HS-27A (cell line): Measurements from ENCODE around the gene PEX11G.

ENCODE experiments used
- DNase-seq: peaks from one replicate; pipeline ENCODE4 v3.0.0-alpha.2; 2012; ENCODE audit warnings: low read depth, missing footprints

PEX11G gene

DNA sequence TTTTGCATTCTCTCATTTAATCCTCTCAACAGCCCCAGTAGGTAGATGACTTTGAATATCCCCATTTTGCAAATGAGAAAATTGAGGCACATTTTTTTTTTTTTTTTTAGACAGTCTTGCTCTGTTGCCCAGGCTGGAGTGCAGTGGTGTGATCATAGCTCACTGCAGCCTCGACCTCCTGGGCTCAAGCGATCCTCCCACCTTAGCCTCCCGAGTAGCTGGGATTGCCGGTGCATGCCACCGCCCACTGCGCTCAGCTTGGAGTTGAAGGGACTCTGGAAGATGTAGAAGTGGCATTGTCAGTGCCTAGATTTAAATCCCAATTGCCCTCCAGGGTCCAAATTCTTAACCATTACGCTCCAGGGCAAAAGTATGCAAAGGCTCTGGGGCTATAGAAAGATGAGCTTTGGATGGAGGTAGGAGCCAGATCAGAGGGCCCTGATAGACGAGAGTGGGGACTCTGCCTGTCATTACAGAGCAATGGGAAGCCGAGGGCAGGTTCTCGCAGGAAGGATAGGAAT lies 32.8 kb upstream of the PEX11G start:
- no peak for DNase-seq

DNA sequence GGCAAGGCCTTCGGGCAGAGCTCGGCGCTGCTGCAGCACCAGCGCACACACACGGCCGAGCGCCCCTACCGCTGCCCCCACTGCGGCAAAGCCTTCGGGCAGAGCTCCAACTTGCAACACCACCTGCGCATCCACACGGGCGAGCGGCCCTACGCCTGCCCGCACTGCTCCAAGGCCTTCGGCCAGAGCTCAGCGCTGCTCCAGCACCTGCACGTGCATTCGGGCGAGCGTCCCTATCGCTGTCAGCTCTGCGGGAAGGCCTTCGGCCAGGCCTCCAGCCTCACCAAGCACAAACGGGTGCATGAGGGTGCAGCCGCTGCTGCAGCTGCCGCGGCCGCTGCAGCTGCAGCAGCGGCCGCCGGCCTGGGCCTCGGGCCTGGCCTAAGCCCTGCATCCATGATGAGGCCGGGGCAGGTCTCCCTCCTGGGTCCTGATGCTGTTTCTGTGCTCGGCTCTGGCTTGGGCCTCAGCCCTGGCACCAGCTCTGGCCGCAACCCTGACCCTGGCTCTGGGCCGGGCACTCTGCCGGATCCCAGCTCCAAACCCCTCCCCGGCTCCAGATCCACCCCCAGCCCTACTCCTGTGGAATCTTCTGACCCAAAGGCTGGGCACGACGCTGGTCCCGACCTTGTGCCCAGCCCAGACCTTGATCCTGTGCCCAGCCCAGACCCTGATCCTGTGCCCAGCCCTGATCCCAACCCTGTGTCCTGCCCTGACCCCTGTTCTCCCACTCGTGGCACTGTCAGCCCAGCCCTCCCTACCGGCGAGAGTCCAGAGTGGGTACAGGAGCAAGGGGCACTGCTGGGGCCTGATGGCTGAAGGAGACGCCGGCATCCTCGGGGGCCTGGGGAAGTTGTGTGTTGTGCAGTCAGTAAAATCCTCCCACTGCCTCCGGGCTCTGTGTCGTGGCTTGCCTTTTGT lies 31.6 kb upstream of the PEX11G start:
- no peak for DNase-seq

DNA sequence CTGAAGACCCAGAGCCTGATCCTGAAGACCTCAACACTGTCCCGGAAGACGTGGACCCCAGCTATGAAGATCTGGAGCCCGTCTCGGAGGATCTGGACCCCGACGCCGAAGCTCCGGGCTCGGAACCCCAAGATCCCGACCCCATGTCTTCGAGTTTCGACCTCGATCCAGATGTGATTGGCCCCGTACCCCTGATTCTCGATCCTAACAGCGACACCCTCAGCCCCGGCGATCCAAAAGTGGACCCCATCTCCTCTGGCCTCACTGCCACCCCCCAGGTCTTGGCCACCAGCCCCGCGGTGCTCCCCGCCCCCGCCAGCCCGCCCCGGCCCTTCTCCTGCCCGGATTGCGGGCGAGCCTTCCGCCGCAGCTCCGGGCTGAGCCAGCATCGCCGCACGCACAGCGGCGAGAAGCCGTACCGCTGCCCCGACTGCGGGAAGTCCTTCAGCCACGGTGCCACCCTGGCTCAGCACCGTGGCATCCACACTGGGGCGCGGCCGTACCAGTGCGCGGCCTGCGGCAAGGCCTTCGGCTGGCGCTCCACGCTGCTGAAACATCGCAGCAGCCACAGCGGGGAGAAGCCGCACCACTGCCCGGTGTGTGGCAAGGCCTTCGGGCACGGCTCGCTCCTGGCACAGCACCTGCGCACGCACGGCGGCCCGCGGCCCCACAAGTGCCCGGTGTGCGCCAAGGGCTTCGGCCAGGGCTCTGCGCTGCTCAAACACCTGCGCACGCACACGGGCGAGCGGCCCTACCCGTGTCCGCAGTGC lies 30.7 kb upstream of the PEX11G start:
- DNase-seq, result no peak

DNA sequence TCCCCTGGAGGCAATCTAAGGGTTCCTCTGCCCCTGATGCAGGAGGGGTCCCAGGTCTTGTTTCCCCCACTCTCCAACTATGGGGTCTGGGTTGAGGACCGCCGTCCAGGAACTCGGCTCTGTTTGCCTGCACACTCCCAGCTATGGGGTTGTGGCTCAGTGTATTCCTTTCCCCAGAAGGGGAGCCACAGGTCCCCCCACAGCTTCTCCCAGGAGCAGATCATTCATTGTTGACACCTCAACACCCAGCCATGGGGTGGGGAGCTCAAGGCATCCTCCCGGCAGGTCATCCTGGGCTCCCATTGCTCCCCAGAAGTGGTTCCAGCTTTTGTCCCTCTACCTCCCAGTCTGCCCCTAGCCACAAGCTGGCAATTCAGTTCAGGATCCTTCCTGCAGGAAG lies 28.0 kb upstream of the PEX11G start:
- no peak for DNase-seq

DNA sequence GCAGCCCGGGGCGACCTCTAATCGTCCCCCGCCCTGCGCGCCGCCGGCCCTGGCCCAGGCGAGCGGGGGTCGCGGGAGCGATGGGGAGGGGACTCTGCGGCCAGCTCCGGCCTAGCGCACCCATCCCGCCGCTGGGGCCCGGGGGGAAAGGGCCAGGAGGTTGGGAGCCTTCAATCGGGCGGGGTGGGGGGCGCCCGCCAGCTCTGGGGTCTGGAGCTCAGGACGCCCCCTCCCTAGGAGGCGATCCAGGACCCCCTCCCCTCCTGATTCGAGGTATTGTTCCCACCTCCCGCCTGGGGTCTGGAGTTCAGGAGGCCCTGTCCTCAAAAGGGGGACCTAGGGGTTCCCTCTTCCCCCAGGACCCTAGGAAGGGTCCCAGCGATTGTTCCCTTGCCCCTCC lies 27.5 kb upstream of the PEX11G start:
- no peak for DNase-seq

DNA sequence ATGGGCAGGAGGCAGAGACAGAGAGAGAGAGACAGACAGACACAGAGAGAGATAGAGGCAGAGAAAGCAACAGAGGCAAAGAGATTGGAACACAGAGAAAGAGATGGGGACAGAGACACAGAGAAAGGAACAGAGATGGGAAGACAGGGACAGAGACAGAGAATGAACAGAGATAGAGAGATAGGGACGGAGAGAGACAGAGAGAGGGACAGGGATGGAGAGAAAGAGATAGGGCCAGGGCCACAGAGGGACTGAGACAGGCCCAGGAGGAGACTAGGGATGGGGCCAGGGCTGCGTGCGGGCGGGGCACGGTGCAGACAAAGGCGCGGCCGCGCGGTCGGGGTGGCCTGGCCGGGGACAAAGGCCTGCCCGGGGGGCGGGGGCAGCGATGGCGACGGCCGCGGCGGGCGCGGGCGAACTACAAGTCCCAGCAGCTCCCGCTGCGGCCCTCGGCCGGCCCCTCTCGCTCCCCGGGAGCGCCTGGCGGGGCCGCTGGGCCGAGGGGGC lies 26.9 kb upstream of the PEX11G start, which contains the start of gene ZNF358:
Gene ZNF358, plus strand, starts transcription at position 459 of the 507 bp plus-strand sequence. CDS start 3,140 bp downstream, outside the sequence.
- no peak for DNase-seq

DNA sequence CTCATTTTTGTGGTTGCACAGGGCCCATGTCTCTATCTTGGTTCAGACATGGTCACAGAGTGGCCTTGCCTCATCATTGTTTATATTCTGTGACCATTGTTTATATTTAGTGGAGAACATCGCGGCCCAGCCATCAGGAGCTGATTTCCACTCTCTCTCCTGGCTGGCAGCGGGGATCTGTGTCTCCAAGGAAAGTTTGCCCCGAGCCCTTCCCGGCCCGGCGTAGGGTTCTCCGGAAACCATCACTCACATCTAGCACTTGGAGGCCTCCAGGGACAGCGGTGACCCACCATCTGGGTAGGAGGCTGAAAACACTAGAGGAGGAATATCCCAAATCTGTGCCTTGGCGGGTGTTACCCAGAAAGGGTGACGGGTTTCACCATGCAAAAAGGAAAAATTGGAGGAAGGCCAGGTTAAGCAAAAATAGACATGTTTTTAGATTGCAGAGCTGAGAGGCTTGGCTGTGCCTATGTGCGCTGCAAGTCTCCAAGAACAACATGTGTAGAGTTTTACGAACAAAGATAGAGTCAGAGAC lies 26.3 kb upstream of the PEX11G start:
- DNase-seq, result no peak

DNA sequence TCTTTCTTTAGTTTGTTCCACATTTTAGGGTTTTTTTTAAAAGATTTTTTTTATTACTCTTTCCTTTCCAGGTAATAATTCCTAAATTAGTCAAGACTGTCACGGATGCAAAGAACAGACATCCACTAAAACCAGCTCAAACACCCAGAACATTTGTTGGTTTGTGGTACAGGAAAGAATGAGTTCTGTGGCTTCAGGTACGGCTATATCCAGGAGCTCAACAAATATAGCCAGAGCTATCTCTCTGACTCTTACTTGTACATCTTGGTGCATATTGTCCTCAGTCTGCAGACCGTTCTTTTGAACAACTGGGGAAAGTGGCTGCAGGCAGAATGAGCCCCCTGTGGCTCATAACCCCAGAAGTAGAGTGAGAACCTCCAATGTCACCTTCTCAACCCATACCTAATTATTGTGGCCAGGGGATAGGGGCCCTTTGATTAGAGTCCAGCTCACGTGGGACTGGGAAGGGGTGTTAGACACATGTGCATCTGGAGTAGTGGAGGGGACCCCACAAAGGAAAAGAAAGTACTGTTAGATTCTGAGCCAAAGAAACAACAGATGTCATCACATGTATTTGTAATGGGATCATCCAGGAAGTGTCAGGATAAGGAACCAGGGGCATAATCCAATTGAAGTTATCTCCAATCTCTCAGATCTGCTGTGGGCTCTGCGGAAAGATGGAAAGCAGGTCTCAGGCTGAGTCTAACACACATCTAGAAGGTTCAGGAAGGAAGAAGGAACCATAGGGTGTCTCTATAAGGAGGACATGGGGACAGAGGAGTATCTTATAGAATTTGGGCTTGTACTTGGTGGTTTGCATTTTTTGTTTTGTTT lies 25.2 kb upstream of the PEX11G start:
- no peak for DNase-seq

DNA sequence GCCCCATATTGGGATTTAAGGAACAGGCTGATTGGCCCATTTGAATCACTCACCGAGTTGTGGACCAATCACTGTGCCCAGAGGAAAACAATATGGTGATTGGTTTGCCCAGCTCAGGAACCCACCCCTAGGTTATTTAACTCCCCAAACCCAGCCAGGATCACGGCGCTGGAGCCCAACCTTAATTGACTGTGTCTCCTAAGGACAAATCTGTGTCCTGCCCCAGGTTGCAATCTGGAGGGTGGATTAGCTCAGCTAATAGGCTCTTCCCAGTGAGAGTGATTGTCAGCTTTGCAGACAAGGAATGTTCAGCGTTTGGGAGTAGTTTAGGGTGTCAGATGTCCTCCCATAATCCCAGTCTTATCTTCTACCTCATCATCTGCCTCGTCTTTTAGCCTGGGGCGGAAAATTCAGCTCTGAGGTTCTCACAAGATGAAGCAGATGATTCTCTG lies 23.6 kb upstream of the PEX11G start:
- no peak for DNase-seq

DNA sequence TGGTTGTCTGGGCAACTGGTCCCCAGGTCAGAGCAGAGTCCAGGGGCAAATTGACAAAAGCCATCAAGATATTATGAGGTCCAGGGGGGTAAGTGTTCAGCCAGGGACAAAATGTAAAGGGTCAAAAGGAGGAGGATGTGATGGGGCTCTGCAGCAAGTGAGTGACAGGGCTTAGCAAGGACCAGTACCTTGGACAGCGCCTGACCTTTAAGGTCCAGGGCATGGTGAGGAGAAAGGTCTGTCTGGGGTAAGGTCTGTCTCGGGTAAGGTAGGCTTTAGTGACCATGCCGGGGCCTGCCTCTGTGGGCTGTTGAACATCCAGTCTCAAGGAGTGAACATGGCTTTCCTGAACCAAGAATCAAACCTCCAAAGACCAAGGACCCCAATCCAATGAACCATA lies 20.8 kb upstream of the PEX11G start:
- DNase-seq, result no peak

DNA sequence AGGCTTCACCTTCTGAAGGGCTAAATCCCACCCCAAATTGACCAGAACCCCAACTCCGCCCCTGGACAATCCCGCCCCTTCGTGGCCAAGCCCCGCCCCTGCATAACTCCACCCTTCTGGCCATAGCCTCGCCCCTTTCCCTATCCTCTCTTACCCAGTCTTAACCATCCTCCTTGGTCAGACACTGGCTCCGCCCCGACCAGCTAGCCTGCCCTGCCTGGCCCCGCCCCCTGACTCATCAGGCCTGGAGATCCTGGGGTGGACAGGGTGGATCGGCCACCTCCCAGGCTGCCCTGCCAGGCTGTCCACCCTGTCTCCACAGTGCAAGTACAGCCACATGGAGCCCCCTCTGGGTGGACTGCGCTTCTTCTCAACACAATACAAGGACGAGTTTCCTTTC lies 19.0 kb upstream of the PEX11G start:
- DNase-seq, result peak; percentile 53

DNA sequence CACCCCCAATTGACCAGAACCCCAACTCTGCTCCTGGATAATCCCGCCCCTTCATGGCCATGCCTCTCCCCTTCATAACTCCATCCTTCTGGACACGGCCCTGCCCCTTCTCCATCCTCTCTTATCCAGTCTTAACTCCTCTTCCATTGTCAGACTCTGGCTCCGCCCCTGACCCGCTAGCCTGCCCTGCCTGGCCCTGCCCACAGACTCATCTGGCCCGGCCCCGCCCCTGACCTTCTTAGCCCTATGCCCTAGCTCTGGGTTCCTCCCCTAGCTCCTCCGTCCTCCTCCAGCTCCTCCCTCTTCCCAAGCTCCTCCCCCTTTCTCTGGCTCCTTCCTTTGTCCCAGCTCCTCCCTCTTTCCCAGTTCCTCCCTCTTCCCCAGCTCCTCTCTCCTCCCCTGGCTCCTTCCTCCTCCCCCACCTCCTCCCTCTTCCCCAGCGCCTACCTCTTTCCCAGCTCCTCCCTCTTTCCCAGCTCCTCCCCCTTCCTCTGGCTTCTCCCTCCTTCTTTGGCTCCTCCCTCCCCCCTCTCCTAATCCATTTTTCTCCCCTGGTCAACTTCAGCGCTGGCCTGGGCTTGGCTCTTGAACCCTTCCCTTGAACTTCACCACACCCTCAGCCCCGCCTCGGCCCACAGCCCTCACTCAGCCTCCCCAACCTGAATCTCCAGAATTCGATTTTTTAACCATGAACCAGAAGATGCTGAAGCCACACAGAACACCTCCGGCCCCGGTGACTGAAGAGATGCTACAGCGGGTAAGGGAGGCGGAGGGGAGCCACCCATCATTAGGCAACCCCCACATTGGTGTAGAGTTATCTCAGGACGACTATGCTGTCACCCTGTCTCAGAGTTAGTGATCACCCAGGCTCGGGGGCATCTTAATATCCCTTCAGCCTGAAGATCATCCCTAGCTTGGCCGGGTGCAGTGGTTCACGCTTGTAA lies 17.8 kb upstream of the PEX11G start:
- no peak for DNase-seq

DNA sequence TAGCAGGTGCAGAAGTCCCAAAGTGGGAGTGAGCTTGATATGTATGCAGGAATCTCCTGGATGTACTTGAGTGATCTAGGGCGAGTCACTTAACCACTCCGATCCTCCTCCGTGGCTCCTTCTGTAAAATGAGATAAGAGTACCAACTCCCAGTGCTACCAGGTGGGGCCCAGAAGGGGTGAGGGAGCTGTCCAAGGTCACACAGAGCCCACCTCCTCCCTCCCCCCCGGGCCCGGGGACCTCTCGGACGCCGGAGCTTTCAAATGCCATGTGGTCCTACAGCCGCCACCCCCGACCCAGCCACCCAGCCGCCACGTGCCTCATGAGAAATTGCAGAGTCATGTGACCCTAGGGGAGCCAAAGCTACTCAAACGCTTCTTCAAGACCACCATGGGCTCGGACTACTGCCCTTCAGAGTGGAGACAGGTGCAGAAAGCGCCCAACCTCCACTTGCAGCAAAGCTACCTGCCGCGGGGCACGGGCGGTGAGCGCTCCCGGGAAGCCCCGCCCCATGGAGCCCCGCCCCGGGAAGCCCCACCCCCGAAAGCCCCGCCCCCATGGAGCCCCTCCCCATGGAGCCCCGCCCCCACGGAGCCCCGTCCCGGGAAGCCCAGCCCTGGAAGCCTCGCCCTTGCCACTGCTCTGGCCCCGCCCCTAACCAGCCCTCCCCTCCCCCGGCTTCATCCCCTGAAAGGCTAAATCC lies 17.0 kb upstream of the PEX11G start:
- no peak for DNase-seq

DNA sequence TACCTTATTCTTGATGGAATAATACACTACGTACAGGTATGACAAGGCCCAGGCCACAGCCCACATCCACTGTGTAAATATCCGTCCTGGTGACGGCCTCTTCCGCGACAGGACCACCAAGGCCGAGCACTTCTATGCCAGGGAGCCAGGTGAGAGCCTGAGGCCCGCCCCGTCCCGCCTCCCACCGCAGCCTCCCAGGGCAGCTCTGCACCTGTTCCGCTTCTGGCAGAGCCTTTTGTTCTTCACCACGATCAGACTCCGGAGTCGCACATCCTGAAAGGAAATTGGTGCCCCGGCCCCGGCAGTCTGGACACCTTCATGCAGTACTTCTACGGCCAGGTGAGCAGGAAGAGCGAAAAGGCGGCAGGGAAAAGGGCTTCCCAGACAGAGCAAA lies 16.4 kb upstream of the PEX11G start:
- DNase-seq, result no peak

DNA sequence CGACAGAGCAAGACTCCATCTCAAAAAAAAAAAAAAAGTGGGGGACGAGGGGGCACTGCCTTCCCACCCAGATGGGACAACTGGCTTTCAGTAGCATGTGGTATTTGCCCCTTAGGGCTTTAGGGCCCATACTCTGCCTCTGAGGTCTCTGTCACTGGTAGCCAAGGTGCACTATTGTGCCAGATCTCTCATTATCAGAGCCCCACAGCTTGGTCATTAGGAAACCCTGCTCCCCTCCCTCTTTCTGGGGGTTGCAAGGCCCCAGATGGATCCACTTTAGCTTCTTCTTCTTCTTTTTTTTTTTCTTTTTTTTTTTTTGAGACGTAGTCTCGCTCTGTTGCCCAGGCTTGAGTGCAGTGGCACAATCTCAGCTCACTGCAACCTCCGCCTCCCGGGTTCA lies 15.8 kb upstream of the PEX11G start:
- DNase-seq, result no peak

DNA sequence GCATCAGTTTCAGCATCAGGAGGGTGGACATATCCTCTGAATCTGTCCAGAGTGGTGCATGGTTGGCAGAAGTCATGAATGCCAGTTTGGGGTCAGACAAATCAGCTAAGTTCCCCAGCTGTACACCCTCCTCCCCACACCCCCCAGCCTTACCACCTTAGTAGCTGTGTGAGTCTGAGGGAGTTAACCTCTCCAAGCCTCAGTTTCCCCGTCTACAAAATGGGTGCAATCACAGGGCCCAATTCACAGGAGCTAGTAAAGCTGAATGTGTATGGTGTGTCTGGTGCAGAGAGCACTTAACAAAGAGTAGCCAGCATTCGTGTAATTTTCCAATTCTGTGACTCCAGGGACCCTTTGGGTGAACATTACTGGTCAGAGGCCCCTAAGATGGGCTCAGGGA lies 13.7 kb upstream of the PEX11G start:
- DNase-seq, result no peak

DNA sequence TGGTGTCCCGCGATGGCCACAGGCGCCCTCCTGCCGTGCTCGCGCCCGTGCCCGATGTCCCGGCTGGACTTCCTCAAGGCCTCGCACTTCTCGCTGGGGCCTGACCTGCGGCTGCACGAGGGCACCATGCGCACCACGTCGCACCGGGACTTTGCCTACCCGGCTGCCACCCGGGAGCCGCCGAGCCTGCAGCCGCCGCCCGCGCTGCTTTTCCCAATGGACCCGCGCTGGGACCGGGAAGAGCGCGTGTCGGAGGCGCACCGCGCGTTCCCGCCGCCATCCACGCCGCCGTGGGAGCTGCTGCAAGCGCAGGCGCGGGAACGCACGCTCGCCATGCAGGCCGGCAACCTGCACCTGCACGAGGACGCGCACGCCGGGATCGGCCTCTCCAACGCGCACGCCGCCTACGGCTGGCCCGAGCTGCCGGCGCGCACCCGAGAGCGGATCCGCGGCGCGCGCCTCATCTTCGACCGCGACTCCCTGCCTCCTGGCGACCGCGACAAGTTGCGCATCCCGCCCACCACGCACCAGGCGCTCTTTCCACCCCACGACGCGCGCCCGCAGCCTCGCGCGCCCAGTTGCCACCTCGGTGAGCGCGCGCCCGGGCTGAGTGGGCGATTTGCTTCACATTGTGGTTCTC lies 12.1 kb upstream of the PEX11G start:
- no peak for DNase-seq

DNA sequence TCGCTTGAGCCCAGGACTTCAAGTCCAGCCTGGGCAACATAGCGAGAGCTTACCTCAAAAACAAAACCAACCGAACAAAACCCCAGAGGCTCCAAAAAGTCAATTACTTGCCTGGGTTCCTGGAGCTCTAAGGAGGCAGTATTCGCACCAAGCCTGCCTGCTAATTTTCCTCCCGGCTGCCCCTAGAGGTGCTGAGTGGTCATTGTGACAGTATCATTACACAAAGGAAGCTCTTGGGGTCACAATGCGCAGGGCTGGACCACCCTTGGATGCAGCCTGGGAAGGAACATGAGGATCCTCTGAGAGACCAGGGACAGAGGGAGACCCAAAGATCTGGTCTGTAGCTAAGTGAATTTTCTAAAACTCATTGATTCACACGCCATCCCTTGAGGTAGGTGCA lies 8.5 kb upstream of the PEX11G start:
- DNase-seq, result no peak

DNA sequence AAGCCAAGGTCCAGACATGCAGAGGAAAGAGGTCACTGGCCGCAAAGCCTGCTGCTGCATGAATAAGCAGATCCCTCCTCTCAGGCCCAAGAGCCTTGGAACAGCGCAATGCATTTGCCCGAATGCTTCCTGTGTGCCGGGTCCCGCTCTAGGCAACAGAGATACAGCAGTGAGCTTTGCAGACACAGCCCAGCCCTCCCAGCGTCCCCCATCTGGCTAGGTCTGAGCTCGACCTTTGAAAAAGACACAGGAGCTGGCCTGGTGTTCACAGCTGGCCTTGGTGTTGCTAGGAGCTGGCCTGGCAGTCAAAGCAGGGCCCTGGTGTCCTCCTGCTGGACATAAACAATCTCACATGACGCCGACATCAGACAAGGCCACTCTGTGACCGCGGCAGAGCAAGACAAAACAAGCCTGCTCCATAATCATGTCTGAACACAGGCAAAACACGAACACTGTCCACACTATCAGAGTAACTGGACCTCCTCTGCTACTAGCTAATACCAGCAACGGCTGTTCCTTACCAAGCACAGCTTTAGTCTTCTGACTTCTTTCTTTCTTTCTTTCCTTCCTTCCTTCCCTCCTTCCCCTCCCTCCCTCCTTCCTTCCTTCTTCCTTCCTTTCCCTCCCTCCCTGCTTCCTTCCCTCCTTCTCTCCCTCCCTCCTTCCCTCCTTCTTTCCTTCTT lies 5.7 kb upstream of the PEX11G start:
- no peak for DNase-seq
